Stimulated activated CD4-positive, alpha-beta T cell treated with anti-CD3 and anti-CD28 coated beads, Interleukin-2, amount 100 ng/mL, for 24 hours (primary cell): ENCODE data around the gene IGSF22.
"Not testable (repeated sequence)": the region's sequence is repeated elsewhere in the genome, so short reads cannot be mapped to it uniquely, and the experiment has no call there.

Experiments
- DNase-seq, 2 donors: peaks; one replicate each; pipeline ENCODE4 v3.0.0-alpha.2; 2020

Gene IGSF22

DNA sequence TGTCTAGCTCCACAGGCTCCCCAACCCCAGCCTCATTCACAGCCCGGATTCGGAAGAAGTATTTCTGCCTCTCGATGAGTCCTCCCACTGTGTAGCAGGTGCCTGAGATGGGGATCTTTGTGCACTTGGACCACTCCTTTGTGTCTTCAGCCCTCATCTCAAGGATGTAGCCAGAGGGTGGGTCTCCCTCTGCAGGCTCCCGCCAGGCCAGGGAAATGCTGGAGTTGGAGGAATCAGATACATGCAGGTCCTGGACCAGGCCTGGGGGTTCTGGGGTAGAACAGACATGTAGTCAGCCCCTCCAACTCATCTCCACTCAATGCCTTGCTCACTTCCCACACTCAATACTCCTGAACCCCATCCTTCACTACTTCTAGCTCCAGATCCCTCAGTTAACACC, 16.6 kb downstream of the IGSF22 start:
- no peak for DNase-seq

- no peak for DNase-seq
Observed at GRCh38 chr11:18707811-18708340, 18.1 kb downstream of the IGSF22 start.

- peak; percentile 41 to 45 for DNase-seq
Observed at GRCh38 chr11:18706330-18707243, 19.4 kb downstream of the IGSF22 start.

GRCh38 chr11:18705651-18706281, 20.2 kb downstream of the IGSF22 start:
- DNase-seq = peak; percentile 29 to 38

DNA sequence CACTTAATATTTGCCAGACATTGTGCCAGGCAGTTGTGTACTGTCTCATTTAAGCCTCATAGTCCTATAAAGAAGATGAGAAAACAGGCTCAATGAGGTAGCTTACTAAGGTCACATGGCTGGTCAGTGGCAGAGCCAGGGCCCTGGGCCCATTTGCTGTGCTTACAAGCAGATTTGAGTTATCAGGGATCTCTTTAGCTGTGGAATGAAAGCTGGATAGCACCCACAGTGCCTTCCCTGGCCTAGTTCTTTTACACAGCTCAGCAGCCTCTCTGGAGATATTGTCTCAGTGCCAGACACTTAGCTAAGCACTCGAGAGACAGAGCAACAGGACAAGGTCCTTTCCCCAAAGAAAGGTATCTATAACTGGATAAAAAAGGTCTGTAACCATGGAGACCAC, 21.3 kb downstream of the IGSF22 start:
- no peak for DNase-seq

DNA sequence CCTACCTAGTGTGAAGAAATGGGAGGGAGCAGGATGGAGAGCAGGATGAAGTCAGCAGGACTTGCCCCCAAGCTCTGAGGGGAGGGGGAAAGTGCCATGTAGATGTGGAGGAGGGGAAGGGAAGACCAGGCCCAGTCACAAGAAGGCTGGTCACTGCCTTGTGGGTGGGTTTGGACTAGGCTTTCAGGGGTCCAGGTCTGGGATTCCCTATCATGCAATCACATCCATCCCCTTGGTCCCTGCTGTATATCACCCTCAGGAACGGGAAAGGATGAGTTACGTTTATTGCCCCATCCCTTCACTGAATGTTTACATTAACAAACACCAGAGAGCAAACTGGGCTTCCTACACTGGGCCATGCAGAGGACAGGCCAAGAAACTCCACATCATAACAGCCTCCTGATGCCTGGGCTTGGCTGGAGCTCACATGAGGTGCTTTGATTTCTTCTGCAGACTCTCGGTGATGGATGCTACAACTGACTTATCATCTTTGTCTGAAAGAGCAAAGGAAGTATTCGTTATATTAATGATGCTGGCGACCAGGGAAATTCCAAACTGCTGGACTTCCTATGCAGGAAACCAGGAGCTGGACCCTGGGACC, 21.8 kb downstream of the IGSF22 start:
- DNase-seq = no peak

DNA sequence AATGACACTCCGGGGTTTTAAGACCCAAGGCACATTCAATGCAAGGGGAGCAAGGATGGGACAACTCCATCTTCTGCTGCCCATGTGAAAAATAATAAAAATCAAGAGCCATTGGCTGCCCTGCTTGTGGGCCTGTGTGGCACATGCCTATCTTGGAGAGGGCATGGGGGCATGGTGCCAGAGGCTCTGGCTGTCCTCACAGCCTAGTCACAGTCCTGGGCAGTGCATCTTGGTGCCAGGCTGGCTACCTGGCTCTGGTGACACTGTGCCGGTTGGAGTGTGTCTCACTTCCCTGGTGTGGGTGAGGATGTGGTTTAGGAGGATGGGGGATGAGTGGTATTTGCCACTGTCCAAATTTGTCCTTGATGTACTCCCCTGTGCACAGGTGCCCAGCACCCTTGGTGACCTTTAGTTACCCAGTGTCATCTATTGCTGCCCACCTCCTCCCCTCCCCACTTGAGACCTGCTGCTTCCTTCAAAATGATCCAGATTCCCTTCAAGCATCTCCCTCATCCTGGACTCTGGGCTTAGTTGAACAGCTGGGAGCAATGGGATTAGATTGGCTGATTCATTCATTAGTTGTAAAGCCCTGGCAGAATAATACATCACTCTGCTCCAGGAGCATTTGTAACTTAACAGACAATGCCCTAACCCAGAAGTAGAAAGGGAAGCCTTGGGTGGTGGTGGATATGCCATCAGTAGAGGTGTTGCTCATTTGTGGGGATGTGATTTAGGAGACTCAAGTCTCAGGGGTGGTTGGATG, 22.8 kb downstream of the IGSF22 start:
- DNase-seq = no peak

DNA sequence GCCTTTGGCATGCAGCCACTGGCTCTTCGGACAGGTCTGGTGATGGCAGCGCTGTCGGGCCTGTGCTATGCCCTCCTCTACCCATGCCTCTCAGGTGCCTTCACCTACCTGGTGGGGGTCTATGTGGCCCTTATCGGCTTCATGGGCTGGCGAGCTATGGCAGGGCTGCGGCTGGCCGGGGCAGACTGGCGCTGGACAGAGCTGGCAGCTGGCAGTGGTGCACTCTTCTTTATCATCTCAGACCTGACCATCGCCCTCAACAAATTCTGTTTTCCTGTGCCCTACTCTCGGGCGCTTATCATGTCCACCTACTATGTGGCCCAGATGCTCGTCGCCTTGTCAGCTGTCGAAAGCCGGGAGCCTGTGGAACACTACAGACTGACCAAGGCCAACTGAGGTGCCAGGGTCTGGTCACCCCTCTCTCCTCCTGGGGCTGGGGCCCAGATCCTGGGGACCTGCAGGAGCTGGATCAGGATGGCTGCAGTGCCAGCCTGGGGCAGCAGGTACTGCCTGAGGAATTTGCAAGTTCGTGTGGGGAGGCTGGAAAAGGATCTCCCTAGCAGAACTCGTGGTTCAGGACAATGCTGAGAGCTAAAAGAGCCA, 24.3 kb downstream of the IGSF22 start:
- no peak for DNase-seq

GRCh38 chr11:18700872-18701271, 25.1 kb downstream of the IGSF22 start:
- no peak for DNase-seq

DNA sequence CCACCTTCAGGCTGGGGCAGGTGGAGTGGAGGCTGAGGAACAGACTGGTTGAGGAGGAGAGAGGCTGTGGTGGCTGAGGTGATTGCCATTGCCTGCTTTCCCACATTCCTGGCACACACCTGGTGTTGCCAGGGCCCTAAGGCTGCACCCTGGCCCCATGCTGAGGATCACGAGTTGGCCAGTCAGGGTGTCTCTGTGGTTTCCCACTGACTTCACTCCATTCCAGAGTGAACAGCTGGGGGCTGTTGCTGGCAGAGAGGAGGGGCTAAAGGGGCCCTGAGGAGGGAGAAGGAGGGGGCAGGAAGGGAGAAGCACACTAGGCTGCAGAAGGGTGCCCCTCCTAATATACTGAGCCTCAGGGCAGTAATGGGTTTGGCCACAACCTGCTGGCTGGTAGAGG, 25.6 kb downstream of the IGSF22 start:
- no peak for DNase-seq

GRCh38 chr11:18699848-18700261, 26.1 kb downstream of the IGSF22 start:
- no peak for DNase-seq

- no peak for DNase-seq
Observed at GRCh38 chr11:18699269-18699596, 26.8 kb downstream of the IGSF22 start.

GRCh38 chr11:18698341-18699268, 27.4 kb downstream of the IGSF22 start, which contains the start of gene TMEM86A:
Gene TMEM86A, plus strand, starts transcription at chr11:18698779. Its CDS starts 108 bp downstream, at chr11:18698887.
- peak; percentile 90 to 94 for DNase-seq

- no peak for DNase-seq
Observed at GRCh38 chr11:18697576-18697975, 28.4 kb downstream of the IGSF22 start.

DNA sequence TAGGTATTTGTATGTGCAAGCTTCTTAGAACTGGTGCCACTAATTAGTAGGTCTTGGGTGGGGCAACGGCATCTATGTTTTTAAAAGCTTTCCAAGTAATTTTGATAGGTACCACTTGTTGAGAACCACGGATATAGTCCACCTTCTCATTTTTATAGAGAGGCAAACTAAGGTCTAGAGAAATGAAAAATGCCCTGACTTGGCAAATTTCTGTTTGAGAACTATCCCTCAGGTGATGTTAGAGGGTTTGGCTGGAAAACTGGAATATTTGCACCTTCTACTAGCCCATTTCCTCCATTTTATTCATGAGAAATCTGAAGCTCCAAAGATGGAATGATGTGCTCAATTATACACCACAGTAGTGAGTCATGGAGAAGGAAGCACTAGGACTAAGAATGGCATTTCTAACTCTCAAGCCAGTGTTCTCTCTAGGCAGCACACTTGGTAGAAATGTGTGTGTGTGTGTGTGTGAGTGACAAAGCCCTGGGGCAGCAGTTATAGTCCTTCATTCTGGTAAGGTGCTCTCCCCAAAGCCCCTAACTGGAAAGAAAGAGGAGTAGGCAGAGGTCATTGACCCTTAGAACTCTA, 29.3 kb downstream of the IGSF22 start:
- no peak for DNase-seq

GRCh38 chr11:18692941-18693760, 32.8 kb downstream of the IGSF22 start:
- no peak for DNase-seq

GRCh38 chr11:18691467-18692140, 34.4 kb downstream of the IGSF22 start:
- DNase-seq = not testable (repeated sequence)

DNA sequence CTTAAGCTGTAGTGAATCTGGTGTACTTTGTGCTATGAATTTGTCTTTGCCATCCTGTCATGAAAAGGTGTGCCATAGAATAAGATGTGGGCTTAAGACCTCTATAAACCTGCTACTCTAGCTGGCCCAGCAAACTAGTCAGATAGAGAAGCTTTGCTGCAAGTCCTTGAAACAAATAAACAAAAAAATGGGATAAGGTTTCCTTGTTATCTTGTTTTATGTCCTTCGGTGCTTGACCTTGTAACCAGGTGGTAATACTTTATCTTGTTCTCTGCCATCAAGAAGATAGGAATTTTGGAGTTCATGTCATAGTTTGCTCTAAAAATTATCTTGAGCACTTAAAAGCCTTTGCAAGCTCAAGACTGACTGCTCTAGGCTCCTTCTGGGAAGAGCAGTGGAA, 41.7 kb downstream of the IGSF22 start:
- no peak for DNase-seq

- no peak for DNase-seq
Observed at GRCh38 chr11:18682466-18682865, 43.5 kb downstream of the IGSF22 start.
